GM12878 (cell line): ENCODE results near the gene TTLL10. TPM values are rescaled to one million over a fixed set of nuclear protein-coding genes. Genes with fewer than 3 reads are reported as not detected.

Experiments used
- BHLHE40 ChIP-seq, 2 experiments: fragments of 450-650 bp in 1 of 2; IDR thresholded peaks; 2 replicates each; pipeline ENCODE4 v1.6.1; 2011 to 2017; ENCODE audit warnings: low read depth in 2 of 2, borderline replicate concordance in 1 of 2, improper control_type of control experiment in 1 of 2, low read length in 1 of 2, mild to moderate bottlenecking in 1 of 2
- POU2F2 ChIP-seq: IDR thresholded peaks from 3 replicates; pipeline ENCODE4 v1.6.1; 2011; ENCODE audit warnings: low read depth, mild to moderate bottlenecking, low read length, borderline replicate concordance
- USF2 ChIP-seq: IDR thresholded peaks from 2 replicates; pipeline ENCODE4 v1.6.1; 2011; ENCODE audit warnings: low read depth, low read length, improper control_type of control experiment, borderline replicate concordance
- YBX1 ChIP-seq: fragments of 450-650 bp; IDR thresholded peaks from 2 replicates; pipeline ENCODE4 v1.6.1; 2016; ENCODE audit warnings: antibody characterized with exemption
- ZBTB11 ChIP-seq: fragments of 450-650 bp; formaldehyde crosslinking; IDR thresholded peaks from 2 replicates; pipeline ENCODE4 v1.5.0; 2022; ENCODE audit warnings: mild to moderate bottlenecking, missing genetic modification characterization
- ZNF622 ChIP-seq: fragments of 450-650 bp; IDR thresholded peaks from 2 replicates; pipeline ENCODE4 v1.6.1; 2017; ENCODE audit warnings: mild to moderate bottlenecking, inconsistent platforms
- polyA plus RNA-seq, 11 experiments: library from polyadenylated mRNA; depleted of rRNA in 4 of 11; unstranded in 6 of 11; stranded (reverse) in 5 of 11; fragments of >200 nt; fragmentation: Nextera tagmentation in 4 of 11; fragmentation: Illumina TruSeq in 1 of 11; extraction: Ambion mirVana in 4 of 11; extraction: Trizol in 1 of 11; gene quantifications; 1 replicate in 1 of 11; 2 replicates in 10 of 11; pipeline versions ENCODE4 v1.2.1 to v1.2.3, GENCODE V29; 2011 to 2016; ENCODE audit warnings: inconsistent platforms in 2 of 11, missing spikeins in 2 of 11, low read depth in 1 of 11
- total RNA-seq, 4 experiments: library from RNA; depleted of rRNA in 3 of 4; stranded (reverse); fragments of >200 nt in 3 of 4; fragmentation: Illumina TruSeq in 1 of 4; extraction: Trizol in 1 of 4; gene quantifications; 2 replicates each; pipeline versions ENCODE4 v1.2.1 to v1.2.3, GENCODE V29; 2013 to 2021
- TF ChIP-seq, protein P1 (sequence below): IDR thresholded peaks from 2 replicates; pipeline ENCODE4 v1.6.1; 2012; ENCODE audit warnings: improper control_type of control experiment, low read depth, low read length; ENCODE audit not compliant: insufficient replicate concordance
- TF ChIP-seq, protein P2 (sequence below): fragments of 450-650 bp; IDR thresholded peaks from 2 replicates; pipeline ENCODE4 v1.6.1; 2017; ENCODE audit warnings: borderline replicate concordance

TTLL10 gene
- total and polyA plus RNA-seq, 10 of the 15 experiments (the other 5 are each of a cell fraction or from before 2014, with no cell fraction given): not detected

GRCh38 chr1:1171161-1171545 is 2.5 kb upstream of the TTLL10 start (continued):
- TF ChIP-seq, protein P1, sequence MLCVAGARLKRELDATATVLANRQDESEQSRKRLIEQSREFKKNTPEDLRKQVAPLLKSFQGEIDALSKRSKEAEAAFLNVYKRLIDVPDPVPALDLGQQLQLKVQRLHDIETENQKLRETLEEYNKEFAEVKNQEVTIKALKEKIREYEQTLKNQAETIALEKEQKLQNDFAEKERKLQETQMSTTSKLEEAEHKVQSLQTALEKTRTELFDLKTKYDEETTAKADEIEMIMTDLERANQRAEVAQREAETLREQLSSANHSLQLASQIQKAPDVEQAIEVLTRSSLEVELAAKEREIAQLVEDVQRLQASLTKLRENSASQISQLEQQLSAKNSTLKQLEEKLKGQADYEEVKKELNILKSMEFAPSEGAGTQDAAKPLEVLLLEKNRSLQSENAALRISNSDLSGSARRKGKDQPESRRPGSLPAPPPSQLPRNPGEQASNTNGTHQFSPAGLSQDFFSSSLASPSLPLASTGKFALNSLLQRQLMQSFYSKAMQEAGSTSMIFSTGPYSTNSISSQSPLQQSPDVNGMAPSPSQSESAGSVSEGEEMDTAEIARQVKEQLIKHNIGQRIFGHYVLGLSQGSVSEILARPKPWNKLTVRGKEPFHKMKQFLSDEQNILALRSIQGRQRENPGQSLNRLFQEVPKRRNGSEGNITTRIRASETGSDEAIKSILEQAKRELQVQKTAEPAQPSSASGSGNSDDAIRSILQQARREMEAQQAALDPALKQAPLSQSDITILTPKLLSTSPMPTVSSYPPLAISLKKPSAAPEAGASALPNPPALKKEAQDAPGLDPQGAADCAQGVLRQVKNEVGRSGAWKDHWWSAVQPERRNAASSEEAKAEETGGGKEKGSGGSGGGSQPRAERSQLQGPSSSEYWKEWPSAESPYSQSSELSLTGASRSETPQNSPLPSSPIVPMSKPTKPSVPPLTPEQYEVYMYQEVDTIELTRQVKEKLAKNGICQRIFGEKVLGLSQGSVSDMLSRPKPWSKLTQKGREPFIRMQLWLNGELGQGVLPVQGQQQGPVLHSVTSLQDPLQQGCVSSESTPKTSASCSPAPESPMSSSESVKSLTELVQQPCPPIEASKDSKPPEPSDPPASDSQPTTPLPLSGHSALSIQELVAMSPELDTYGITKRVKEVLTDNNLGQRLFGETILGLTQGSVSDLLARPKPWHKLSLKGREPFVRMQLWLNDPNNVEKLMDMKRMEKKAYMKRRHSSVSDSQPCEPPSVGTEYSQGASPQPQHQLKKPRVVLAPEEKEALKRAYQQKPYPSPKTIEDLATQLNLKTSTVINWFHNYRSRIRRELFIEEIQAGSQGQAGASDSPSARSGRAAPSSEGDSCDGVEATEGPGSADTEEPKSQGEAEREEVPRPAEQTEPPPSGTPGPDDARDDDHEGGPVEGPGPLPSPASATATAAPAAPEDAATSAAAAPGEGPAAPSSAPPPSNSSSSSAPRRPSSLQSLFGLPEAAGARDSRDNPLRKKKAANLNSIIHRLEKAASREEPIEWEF: no peak
- TF ChIP-seq USF2 (no peak), YBX1 (no peak), ZNF622 (no peak), ZBTB11 (CRISPR knock-in tag) (no peak), POU2F2 (no peak), BHLHE40 (IDR thresholded peaks at IDR 0.05; ENCODE audit: borderline replicate concordance in 1 of 2, low read depth in 2 of 2, low read length in 1 of 2) (no peak)
- TF ChIP-seq, protein P2, sequence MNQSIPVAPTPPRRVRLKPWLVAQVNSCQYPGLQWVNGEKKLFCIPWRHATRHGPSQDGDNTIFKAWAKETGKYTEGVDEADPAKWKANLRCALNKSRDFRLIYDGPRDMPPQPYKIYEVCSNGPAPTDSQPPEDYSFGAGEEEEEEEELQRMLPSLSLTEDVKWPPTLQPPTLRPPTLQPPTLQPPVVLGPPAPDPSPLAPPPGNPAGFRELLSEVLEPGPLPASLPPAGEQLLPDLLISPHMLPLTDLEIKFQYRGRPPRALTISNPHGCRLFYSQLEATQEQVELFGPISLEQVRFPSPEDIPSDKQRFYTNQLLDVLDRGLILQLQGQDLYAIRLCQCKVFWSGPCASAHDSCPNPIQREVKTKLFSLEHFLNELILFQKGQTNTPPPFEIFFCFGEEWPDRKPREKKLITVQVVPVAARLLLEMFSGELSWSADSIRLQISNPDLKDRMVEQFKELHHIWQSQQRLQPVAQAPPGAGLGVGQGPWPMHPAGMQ: no peak
